Right atrium auricular region (tissue), 2 donors: ENCODE data around the gene ALOX5AP. TPM values are rescaled to one million over a fixed set of nuclear protein-coding genes. Genes with fewer than 3 reads are reported as not detected.

Source experiments
- DNase-seq: peaks from one replicate; pipeline ENCODE4 v3.0.0-alpha.2; 2019; ENCODE audit warnings: low spot score
- H3K27ac ChIP-seq, 2 donors: fragments of 200-600 bp; sonication (generic); 1 replicate in 1 of 2; 2 replicates in 1 of 2; pipeline ENCODE4 v1.5.1; 2016 to 2019
- H3K27me3 ChIP-seq, 2 donors: fragments of 200-600 bp; sonication (generic); one replicate each; pipeline versions ENCODE4 v1.5.1 to v1.6.0; 2017 to 2019
- H3K36me3 ChIP-seq: fragments of 200-600 bp; sonication (generic); one replicate; pipeline ENCODE4 v1.5.1; 2016
- H3K4me1 ChIP-seq, 2 donors: fragments of 200-600 bp; sonication (generic); one replicate each; pipeline versions ENCODE4 v1.5.1 to v1.6.0; 2017 to 2019
- H3K4me3 ChIP-seq, 2 donors: fragments of 200-600 bp; sonication (generic); 1 replicate in 1 of 2; 2 replicates in 1 of 2; pipeline ENCODE4 v1.5.1; 2017 to 2019; ENCODE audit warnings: mild to moderate bottlenecking in 1 of 2, moderate library complexity in 1 of 2
- H3K9me3 ChIP-seq, 2 donors: fragments of 200-600 bp; sonication (generic); one replicate each; pipeline ENCODE4 v1.5.1; 2019
- CTCF ChIP-seq, 2 donors: fragments of 200-600 bp; sonication (generic); IDR thresholded peaks; one replicate each; pipeline ENCODE4 v1.5.1; 2019; ENCODE audit warnings: antibody characterized with exemption in 2 of 2
- total RNA-seq, 2 donors: library from RNA; depleted of rRNA; stranded (reverse); fragments of >200 nt; gene quantifications; one replicate each; pipeline ENCODE4 v1.1.0, GENCODE V29; 2016

Gene ALOX5AP
- total RNA-seq = 10 to 100 TPM in 1 of 2 donors, 1 to 10 TPM in 1; 7.4 to 41.4 TPM

- DNase-seq = no peak
- Histone ChIP-seq H3K27me3 (no peaks in the 10 kb centered on the region), H3K27ac (no peak within 1 kb of the TSS), H3K36me3 (no peaks in the 10 kb centered on the region), H3K4me3 (no peak within 1 kb of the TSS), H3K4me1 (no peaks in the 10 kb centered on the region), H3K9me3 (no peaks in the 10 kb centered on the region)
- TF ChIP-seq CTCF (IDR thresholded peaks at IDR 0.05) = no peak
Observed at GRCh38 chr13:30735025-30735871, at the start of gene ALOX5AP. ALOX5AP (plus strand) TSS chr13:30735543; CDS start chr13:30735606, 63 bp downstream.

- Histone ChIP-seq H3K4me3 (no peak overlapping the region), H3K27ac (no peak overlapping the region), H3K27me3 (no peaks in the 10 kb centered on the region), H3K36me3 (no peaks in the 10 kb centered on the region), H3K9me3 (no peaks in the 10 kb centered on the region), H3K4me1 (no peaks in the 10 kb centered on the region)
- no peak for DNase-seq
- TF ChIP-seq CTCF (IDR thresholded peaks at IDR 0.05) = no peak
Observed at GRCh38 chr13:30685987-30686386, 49.4 kb upstream of the ALOX5AP start.

- Histone ChIP-seq H3K4me3 (no peak overlapping the region), H3K27me3 (no peaks in the 10 kb centered on the region), H3K36me3 (no peaks in the 10 kb centered on the region), H3K27ac (no peak overlapping the region), H3K4me1 (no peaks in the 10 kb centered on the region), H3K9me3 (no peaks in the 10 kb centered on the region)
- no peak for TF ChIP-seq CTCF (IDR thresholded peaks at IDR 0.05)
- no peak for DNase-seq
Observed at GRCh38 chr13:30687601-30688000, 47.7 kb upstream of the ALOX5AP start.

- Histone ChIP-seq H3K27ac (peak overlapping the region; percentile 47 to 64), H3K27me3 (no peaks in the 10 kb centered on the region), H3K4me1 (no peaks in the 10 kb centered on the region), H3K9me3 (no peaks in the 10 kb centered on the region), H3K36me3 (no peaks in the 10 kb centered on the region), H3K4me3 (peak overlapping the region in 1 of 2 donors; percentile 42)
- TF ChIP-seq CTCF (IDR thresholded peaks at IDR 0.05) = no peak
- no peak for DNase-seq
Observed at GRCh38 chr13:30689752-30690151, 45.6 kb upstream of the ALOX5AP start.

- peak; percentile 81 for DNase-seq
- TF ChIP-seq CTCF (IDR thresholded peaks at IDR 0.05) = no peak
Observed at GRCh38 chr13:30690282-30691188, 44.8 kb upstream of the ALOX5AP start.

More at GRCh38 chr13:30690282-30691188, 44.8 kb upstream of the ALOX5AP start:
- H3K4me1 ChIP-seq = no peaks in the 10 kb centered on the region
- H3K4me3 ChIP-seq = peak overlapping the region; percentile 31 to 42
- H3K36me3 ChIP-seq = no peaks in the 10 kb centered on the region
- H3K9me3 ChIP-seq = no peaks in the 10 kb centered on the region
- H3K27ac ChIP-seq = peak overlapping the region; percentile 47 to 64
- no peaks in the 10 kb centered on the region for H3K27me3 ChIP-seq
